MM.1S (cell line): ENCODE data around the gene OR5M11.

Source experiments
- DNase-seq: peaks from one replicate; pipeline ENCODE4 v3.0.0-alpha.2; 2015
- H2AFZ ChIP-seq: fragments of 300-600 bp; sonication (generic); 2 replicates; pipeline ENCODE4 v1.6.0; 2016; ENCODE audit warnings: antibody characterized with exemption, low read length
- H3F3A ChIP-seq: fragments of 300-600 bp; sonication (generic); 2 replicates; pipeline ENCODE4 v1.6.1; 2016; ENCODE audit warnings: mild to moderate bottlenecking, antibody characterized with exemption, low read length, moderate library complexity, mixed read lengths; ENCODE audit not compliant: insufficient read depth
- H3K27ac ChIP-seq: fragments of 300-600 bp; sonication (generic); 2 replicates; pipeline ENCODE4 v1.5.1; 2016; ENCODE audit warnings: mild to moderate bottlenecking, low read length
- H3K27me3 ChIP-seq: fragments of 300-600 bp; sonication (generic); replicated peaks from 2 replicates; pipeline ENCODE4 v1.6.0; 2016; ENCODE audit warnings: low read length; ENCODE audit not compliant: insufficient read depth
- H3K36me3 ChIP-seq: fragments of 300-600 bp; sonication (generic); replicated peaks from 2 replicates; pipeline ENCODE4 v1.6.1; 2016; ENCODE audit warnings: mild to moderate bottlenecking, low read length, mixed read lengths; ENCODE audit not compliant: insufficient read depth
- H3K4me1 ChIP-seq: fragments of 300-600 bp; sonication (generic); 2 replicates; pipeline ENCODE4 v1.6.1; 2016; ENCODE audit warnings: low read length, mixed read lengths
- H3K4me2 ChIP-seq: fragments of 300-600 bp; sonication (generic); 2 replicates; pipeline ENCODE4 v1.6.0; 2016; ENCODE audit warnings: low read depth, low read length
- H3K4me3 ChIP-seq: fragments of 300-600 bp; sonication (generic); 2 replicates; pipeline ENCODE4 v1.5.1; 2016; ENCODE audit warnings: low read length, mixed read lengths
- H3K79me2 ChIP-seq: fragments of 300-600 bp; sonication (generic); 2 replicates; pipeline ENCODE4 v1.6.1; 2016; ENCODE audit warnings: mixed run types, low read length, mixed read lengths
- H3K9ac ChIP-seq: fragments of 300-600 bp; sonication (generic); 2 replicates; pipeline ENCODE4 v1.6.1; 2016; ENCODE audit warnings: low read length, mixed read lengths
- H3K9me2 ChIP-seq: fragments of 300-600 bp; sonication (generic); replicated peaks from 2 replicates; pipeline ENCODE4 v1.6.1; 2016; ENCODE audit warnings: mild to moderate bottlenecking, low read length, mixed read lengths; ENCODE audit not compliant: insufficient read depth
- H3K9me3 ChIP-seq: fragments of 300-600 bp; sonication (generic); replicated peaks from 2 replicates; pipeline ENCODE4 v1.6.1; 2016; ENCODE audit warnings: mild to moderate bottlenecking, low read length, mixed read lengths; ENCODE audit not compliant: insufficient read depth
- H4K20me1 ChIP-seq: fragments of 300-600 bp; sonication (generic); 2 replicates; pipeline ENCODE4 v1.6.1; 2016; ENCODE audit warnings: mild to moderate bottlenecking, low read length, moderate library complexity, mixed read lengths; ENCODE audit not compliant: insufficient read depth
- CTCF ChIP-seq: fragments of 300-600 bp; sonication (generic); IDR thresholded peaks from 2 replicates; pipeline ENCODE4 v1.5.1; 2016; ENCODE audit warnings: antibody characterized with exemption, low read length, mixed read lengths
- EZH2 ChIP-seq: fragments of 300-600 bp; sonication (generic); optimal IDR thresholded peaks from 2 replicates; pipeline ENCODE3; 2017; ENCODE audit warnings: low read depth, mild to moderate bottlenecking, antibody characterized with exemption, low read length, mixed read lengths
- EZH2phosphoT487 ChIP-seq: fragments of 300-600 bp; sonication (generic); IDR thresholded peaks from 2 replicates; pipeline ENCODE4 v1.6.1; 2018; ENCODE audit warnings: antibody characterized with exemption, low read length

Gene OR5M11

DNA sequence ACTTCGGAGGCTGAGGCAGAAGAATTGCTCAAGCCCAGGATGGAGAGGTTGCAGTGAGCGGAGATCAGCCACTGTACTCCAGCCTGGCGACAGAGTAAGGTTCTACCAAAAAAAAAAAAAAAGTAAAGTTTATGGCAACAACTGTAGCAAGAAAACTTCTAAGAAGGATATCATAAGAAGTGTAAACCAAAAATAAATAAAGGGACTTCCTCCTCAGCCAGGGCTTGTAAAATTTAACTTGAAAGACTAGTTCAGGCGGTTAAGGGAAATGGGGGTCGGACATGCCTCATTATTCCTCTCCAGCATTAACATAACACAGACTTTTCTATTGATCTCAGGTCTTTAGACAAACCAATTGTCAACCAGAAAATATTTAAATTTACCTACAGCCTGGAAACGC lies 2.5 kb upstream of the OR5M11 start:
- no peaks in the 10 kb centered on the region for H3K4me1 ChIP-seq
- H3K9me3 ChIP-seq, result no peaks in the 10 kb centered on the region
- no peak overlapping the region for H3K9ac ChIP-seq
- no peak for TF ChIP-seq EZH2phosphoT487
- TF ChIP-seq EZH2, result no peak
- TF ChIP-seq CTCF, result no peak
- H3K79me2 ChIP-seq, result no peaks in the 10 kb centered on the region
- no peaks in the 10 kb centered on the region for H3K36me3 ChIP-seq
- H4K20me1 ChIP-seq, result no peaks in the 10 kb centered on the region
- no peaks in the 10 kb centered on the region for H3K27me3 ChIP-seq
- DNase-seq, result no peak
- H3F3A ChIP-seq, result no peaks in the 10 kb centered on the region
- no peak overlapping the region for H2AFZ ChIP-seq
- no peak overlapping the region for H3K4me2 ChIP-seq
- no peak overlapping the region for H3K4me3 ChIP-seq
- no peak overlapping the region for H3K27ac ChIP-seq
- H3K9me2 ChIP-seq, result no peaks in the 10 kb centered on the region

- no peak overlapping the region for H3K9ac ChIP-seq
- no peaks in the 10 kb centered on the region for H3F3A ChIP-seq
- H4K20me1 ChIP-seq, result no peaks in the 10 kb centered on the region
- H3K9me2 ChIP-seq, result no peaks in the 10 kb centered on the region
- no peak overlapping the region for H3K27ac ChIP-seq
- H3K79me2 ChIP-seq, result no peaks in the 10 kb centered on the region
- H3K4me2 ChIP-seq, result no peak overlapping the region
- no peak overlapping the region for H3K4me3 ChIP-seq
- no peaks in the 10 kb centered on the region for H3K27me3 ChIP-seq
- H3K9me3 ChIP-seq, result no peaks in the 10 kb centered on the region
- H2AFZ ChIP-seq, result no peak overlapping the region
- H3K4me1 ChIP-seq, result no peaks in the 10 kb centered on the region
- no peak for DNase-seq
- no peaks in the 10 kb centered on the region for H3K36me3 ChIP-seq
- TF ChIP-seq CTCF (no peak), EZH2 (no peak), EZH2phosphoT487 (no peak)
These were observed 682 bp upstream of the OR5M11 start for GRCh38 chr11:56543739-56544138.

- no peaks in the 10 kb centered on the region for H3F3A ChIP-seq
- H3K27me3 ChIP-seq, result no peaks in the 10 kb centered on the region
- H3K4me2 ChIP-seq, result no peak overlapping the region
- H3K79me2 ChIP-seq, result no peaks in the 10 kb centered on the region
- no peaks in the 10 kb centered on the region for H3K4me1 ChIP-seq
- no peak overlapping the region for H3K27ac ChIP-seq
- no peak overlapping the region for H3K4me3 ChIP-seq
- H3K36me3 ChIP-seq, result no peaks in the 10 kb centered on the region
- TF ChIP-seq EZH2 (no peak), EZH2phosphoT487 (no peak), CTCF (no peak)
- no peaks in the 10 kb centered on the region for H4K20me1 ChIP-seq
- no peak for DNase-seq
- H2AFZ ChIP-seq, result no peak overlapping the region
- no peaks in the 10 kb centered on the region for H3K9me2 ChIP-seq
- no peak overlapping the region for H3K9ac ChIP-seq
- no peaks in the 10 kb centered on the region for H3K9me3 ChIP-seq
These were observed 9.9 kb downstream of the OR5M11 start for GRCh38 chr11:56533054-56533740.
